GM19043 (cell line): ENCODE results near the gene GFM1.

Experiments used
- ATAC-seq: cut with Tn5 transposase; IDR thresholded peaks from one replicate; pipeline ENCODE4 v1.9.1; 2021; ENCODE audit warnings: low read depth; ENCODE audit not compliant: unreplicated experiment

GFM1 gene

DNA sequence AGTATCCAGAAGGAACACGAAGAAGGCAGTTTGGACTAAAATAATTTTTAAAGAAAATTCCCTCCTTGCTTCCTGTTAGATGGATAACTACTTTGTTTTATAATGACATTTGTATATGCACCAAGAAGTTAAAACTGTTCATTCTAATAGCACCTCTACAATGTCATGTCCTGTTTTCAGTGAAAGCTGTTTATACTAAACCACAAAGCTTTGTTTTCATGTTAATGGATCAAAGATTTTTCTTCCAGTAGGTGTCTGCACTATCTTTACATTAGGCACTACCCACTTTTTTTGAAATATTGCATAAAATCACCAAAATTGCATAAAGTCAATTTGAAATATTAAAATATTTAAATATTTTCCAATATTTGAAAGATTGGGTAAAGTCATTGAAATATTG lies 77.8 kb downstream of the GFM1 start:
- no peak for ATAC-seq

GRCh38 chr3:158723991-158724390 lies 79.7 kb downstream of the GFM1 start:
- ATAC-seq, result no peak

DNA sequence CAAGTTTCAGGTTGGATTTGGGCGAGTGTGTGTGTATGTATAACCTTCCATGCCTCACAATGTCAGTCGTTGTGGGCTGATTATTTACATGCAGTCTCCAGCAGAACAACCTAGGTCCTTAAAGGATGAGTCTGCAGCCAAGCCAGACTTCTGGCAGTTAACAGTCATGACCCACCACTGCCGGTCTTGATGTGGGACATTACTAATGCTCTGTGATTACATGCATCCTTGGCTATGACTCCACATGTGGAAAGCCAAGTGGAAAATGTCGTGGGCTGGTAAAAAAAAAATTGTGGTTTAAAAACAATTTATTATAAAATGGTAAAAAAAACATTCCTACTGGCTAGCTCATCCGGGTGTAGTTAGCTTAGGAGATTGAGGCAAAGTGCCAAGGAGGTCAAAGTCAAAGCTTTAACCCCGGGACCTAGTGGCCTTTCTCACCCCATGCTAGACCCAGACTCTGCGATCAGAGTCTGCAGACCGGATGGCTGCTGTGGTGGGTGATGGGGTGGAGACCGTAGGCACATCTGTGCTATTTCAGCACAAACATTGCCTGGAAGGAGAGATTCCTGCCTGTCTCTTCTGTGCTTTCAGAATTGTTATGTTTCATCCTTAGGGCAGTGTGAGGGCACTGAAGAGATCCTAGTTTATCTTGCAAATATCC lies 81.2 kb downstream of the GFM1 start:
- ATAC-seq, result no peak

DNA sequence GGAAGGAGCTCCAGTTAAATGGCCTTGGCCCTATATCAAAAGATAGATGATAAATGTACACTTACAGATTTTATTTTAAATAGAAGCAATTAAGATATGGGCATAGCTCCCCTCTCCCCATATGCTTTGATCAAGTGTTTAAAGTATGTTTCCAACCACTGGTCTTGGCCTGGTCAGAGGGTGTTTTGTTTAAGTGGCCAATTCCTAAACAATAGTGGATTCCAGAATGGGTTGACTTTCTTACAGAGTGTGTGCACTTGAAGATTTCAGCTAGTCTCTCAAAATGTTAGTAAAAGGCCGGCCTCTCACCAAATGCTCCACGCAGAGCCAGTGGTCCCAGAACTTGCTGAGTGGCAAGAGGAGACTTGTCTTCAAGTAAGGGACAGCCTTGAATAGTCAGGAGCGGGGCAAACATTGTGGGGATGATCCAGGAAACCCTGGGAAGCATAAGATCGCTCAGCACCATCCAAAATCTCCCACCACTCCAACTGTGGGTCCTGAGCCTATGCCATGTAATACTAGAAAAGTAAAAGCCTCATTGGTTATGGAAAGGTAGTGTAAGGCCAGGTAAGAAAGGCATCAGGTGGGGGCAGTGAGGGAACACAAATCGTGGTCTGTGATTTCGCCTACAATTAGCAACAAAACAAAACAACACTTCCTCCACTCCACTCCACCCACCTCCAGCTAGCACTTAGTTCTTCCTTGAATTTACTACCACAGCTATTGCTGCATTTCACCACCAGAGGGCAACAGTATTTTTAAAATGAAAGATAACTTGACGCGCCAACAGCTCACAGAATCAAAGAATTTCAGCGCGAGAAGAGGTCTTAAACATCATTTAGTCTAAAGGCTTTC lies 83.1 kb downstream of the GFM1 start:
- ATAC-seq, result peak; percentile 55

DNA sequence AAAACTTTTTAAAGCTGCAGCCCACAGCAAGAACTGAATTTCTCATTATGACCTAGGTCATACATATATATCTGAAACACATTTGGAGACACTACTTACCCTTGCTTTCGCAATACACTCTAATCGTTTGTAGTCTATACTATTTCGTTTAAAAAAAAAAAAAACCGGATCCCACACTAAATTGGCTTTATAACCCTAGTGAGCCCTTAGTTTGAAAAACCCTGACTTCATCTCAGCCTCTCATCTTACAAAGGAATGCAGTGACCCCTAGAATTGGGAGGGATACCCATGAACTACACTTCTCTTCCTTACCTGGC lies 83.7 kb downstream of the GFM1 start:
- ATAC-seq, result no peak

GRCh38 chr3:158728851-158729250 lies 84.5 kb downstream of the GFM1 start:
- ATAC-seq, result no peak

DNA sequence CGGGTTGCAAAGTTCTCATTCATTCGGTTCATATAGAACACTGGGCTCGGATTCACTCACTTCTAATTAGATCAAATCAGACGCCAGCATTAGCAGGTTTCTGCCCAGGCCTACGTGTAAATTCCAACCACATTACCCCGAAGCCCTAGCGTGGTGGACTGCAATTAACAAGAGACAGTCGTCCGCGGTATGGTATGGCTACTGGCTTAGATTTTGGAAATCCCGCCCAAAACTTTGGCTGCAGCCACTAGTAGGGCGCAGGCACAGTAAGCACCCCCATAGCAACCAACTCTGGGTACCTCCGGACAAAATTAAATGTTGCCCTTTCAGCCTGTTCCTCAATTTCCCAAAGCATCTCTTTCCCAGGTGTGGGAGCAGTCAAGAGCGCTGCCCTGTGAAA lies 87.2 kb downstream of the GFM1 start:
- no peak for ATAC-seq

DNA sequence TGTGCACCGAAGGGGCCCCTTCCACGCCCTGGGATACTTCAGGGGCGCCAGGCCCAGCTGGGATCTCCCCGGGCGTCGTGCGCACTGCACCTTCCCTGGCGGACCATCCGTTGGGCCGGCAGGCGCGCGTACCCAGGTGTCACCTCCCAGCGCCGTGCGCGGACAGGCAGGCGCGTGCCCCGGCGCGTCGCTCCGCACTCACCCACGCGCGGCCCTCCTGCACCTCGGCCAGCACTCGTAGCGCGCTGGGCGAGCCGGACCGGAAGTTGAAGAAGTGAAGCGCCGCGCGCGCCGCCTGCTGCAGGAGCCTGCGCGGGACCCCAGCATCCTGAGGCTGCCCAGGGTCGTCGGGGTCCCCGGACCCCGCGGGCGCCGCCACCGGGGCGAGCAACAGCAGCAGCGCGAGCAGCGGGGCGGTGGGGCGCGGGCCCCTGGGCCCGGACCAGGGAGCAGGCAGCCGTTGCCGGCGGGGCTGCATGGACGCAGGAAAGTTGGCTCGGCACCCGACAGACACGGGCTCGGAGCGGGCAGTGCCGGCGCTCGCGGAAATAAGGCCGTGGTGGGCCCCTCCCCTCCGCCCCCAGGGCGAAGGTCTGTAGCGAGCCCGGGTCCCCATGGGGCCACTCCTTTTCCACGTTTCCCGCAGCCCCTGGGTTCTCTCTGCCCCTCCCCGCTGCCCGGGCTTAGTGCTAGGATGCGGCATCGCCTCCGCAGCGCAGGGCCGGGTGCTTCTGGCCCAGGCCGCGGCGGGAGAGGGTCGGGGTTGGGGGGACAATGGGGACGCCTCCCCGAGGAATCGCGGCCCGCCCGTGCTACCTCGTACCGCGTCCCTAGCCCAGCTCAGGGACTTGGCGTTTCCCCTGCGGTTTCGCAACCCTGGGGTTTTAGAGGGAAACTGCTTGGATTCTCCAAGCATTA lies 87.9 kb downstream of the GFM1 start, which contains the start of gene RARRES1:
Gene RARRES1, minus strand, starts transcription at position 520 of the 918 bp plus-strand sequence. Its CDS starts 42 bp downstream, at position 478.
- peak; percentile 76 for ATAC-seq

DNA sequence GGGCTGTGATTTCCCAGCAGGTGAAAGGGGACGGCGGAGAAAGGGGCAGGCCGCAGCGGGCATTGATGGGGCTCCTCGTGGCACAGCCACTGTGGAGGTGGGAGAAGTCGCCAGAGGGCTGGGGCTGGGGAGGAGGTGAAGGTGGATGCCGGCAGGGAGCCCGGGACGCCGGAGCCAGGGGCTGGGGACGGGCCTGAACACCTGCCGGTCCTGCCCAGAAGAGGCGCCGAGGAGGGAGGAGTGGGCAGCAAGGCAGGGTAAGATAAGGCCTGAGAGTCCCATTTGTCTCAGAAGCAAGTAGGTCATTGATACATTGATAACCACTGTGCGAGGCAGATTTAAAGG lies 88.5 kb downstream of the GFM1 start:
- ATAC-seq, result no peak

DNA sequence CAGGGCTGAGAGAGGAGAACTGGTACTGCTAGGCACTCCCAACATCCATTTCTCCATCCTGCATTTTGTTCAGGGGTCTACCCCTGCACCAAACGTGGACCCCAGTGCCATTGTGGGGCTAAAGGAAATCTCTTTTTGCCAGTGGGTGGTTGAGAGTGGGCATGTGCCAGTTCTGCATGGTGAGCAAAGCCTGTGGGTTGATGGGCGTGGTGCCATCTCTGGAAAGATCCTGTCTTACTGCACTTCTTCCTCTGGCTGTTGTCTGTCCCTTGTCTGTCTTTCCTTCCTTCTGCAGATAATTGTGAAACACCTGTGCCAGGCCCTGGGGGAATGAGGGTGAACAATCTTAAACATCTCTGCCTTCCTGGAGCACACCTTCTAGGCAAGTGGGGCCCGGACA lies 89.3 kb downstream of the GFM1 start:
- ATAC-seq, result no peak

DNA sequence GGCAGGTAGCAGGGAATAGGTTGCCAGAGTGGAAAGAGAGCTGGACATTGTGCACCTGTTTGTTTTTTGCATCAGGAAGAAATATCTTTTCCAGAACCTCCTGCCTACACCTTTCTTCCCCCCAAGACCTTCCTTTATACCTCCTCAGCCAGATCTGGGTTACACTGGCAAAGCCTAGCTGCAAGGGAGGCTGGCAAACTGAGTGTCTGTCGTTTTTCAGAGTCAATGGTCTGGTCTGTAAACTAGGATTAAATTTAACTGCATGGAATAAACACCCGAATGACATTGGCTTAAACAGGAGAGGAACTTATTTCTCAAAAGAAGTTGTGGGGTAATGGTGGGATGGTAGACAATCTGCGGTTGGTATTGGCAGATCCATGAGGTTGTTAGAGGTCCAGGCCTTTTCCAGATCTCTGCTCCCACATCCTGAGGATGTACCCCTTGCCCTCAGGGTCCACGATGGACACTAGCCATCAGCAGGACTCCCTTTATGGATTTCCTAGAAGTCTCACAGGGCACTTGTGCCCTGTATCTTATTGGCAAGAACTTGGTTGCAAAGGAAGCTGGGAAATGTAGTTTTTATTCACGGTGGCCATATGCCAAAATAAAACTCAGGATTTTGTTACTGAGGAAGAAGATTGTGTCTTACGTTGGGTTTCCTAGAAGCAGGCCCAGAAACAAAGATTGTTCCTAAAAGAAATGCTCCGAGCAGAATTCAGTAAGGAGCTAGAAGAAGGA lies 91.1 kb downstream of the GFM1 start:
- no peak for ATAC-seq

DNA sequence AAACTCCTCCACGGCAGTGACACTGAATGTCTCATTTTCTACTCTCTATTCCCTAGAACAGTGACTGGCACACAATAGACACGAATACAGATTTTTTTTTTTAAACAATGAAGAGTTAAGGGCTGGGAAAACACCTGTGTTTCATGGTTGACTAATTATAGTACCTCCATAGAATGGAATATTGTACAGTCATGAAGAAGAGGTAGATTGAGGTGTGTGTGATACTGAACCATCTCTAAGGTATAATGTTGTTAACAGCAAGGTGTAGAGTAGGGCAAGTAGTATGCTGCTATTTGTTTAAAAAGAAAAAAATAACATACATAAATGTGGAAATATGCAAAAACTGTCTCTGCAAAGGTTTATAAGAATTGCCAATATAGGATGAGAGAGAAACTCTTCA lies 93.1 kb downstream of the GFM1 start:
- no peak for ATAC-seq

DNA sequence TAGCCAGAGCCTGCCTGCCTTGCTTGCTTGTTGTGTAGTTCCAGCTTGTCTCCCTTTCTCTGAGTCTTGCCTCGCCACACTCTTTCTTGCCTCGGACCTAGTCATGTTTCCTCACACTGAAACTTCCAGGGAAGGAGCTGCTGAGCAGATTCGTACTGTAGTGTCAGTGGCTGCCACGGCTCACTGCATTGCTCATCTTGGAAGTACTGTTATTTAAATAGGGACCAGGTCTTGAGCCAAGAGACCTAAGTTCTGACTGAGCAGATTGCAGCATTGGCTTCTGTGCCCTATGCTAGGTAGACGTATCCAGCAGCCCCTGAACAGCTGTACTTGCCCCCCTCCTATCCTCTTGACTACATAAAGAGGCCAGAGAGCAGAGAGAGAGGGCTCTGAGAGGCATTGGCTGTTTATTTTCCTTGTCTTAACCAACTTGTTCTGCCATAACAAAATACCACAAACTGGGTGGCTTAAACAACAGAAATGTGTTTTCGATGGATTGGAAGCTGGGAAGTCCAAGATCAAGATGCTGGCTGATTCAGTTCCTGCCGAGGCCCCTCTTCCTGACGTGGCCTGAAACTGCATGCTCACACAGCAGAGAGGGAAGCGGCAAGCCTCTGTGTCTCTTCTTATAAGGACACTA lies 93.8 kb downstream of the GFM1 start:
- ATAC-seq, result no peak

- ATAC-seq, result no peak
Measured at GRCh38 chr3:158738653-158739052, 94.3 kb downstream of the GFM1 start.

DNA sequence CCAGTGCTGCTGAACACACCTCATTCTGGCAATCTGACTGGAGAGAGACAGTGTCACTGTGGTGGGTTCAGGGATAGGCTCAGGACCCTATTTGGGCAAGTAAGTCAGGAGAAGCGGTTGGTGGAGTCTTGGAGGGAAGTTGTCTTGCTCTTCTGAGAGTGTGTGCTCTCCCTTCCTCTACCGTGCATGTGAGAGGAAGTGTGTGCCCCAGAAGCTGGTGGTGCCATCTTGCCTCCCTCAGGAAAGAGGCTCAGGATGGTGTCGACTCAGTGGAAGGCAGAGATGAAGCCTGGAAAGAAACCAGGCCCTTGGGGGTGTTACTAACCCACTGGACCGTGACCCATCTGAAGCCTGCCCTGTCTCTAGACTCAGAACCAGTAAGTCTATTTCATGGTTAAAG lies 94.8 kb downstream of the GFM1 start:
- no peak for ATAC-seq

DNA sequence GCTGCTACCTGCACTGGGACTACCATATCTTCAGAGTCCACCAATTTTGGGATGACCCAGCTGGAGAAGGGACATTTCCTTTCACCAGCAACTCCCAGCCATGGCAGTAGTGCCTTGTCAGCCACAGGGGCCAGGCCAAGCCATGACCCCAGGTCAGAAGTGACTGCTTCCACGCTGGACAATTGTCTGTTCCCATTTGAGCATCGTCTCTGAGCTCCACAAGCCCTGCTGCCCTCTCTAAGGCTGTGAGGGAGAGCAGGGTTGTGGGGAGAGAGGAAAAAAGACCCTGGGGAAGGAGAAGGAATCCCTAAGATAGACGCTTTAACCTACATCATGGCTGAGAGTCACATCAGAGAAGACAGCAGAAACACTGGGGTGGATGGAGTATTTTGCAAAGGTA lies 95.3 kb downstream of the GFM1 start:
- ATAC-seq, result no peak
